SK-N-SH treated with all-trans-retinoic acid at 6 μM for 48 hours (cell line): ENCODE measurements around the gene TSPAN14.

Experiments
- ATAC-seq: fragments of 200-7000 bp; cut with Tn5 transposase; 3 replicates; pipeline ENCODE4 v1.9.1; 2020; ENCODE audit warnings: mild to moderate bottlenecking, moderate library complexity
- ARNTL ChIP-seq: fragments of 450-650 bp; formaldehyde crosslinking; IDR thresholded peaks from 2 replicates; pipeline ENCODE4 v1.5.0; 2020; ENCODE audit warnings: low read depth, mild to moderate bottlenecking, moderate library complexity, borderline replicate concordance
- BACH2 ChIP-seq: fragments of 250-450 bp; sonication (Bioruptor Pico); IDR thresholded peaks from 2 replicates; pipeline ENCODE4 v1.9.0; 2021; ENCODE audit warnings: mild to moderate bottlenecking, borderline replicate concordance
- ESRRG ChIP-seq: fragments of 250-450 bp; sonication (Bioruptor Pico); IDR thresholded peaks from 2 replicates; pipeline ENCODE4 v1.6.1; 2021; ENCODE audit warnings: mild to moderate bottlenecking
- GLIS3 ChIP-seq: fragments of 250-450 bp; sonication (Bioruptor Pico); IDR thresholded peaks from 2 replicates; pipeline ENCODE4 v1.5.0; 2020; ENCODE audit warnings: mild to moderate bottlenecking, moderate library complexity
- ISL1 ChIP-seq: fragments of 250-450 bp; sonication (Bioruptor Pico); IDR thresholded peaks from 2 replicates; pipeline ENCODE4 v2.1.2; 2022; ENCODE audit warnings: mild to moderate bottlenecking, moderate library complexity
- OSR1 ChIP-seq: fragments of 250-450 bp; sonication (Bioruptor Pico); IDR thresholded peaks from 2 replicates; pipeline ENCODE4 v1.8.0; 2022; ENCODE audit warnings: moderate library complexity, mild to moderate bottlenecking, inconsistent platforms
- PPARA ChIP-seq: fragments of 250-450 bp; sonication (Bioruptor Pico); IDR thresholded peaks from 2 replicates; pipeline ENCODE4 v1.5.0; 2020; ENCODE audit warnings: mild to moderate bottlenecking, borderline replicate concordance
- RARB ChIP-seq: fragments of 250-450 bp; sonication (Bioruptor Pico); IDR thresholded peaks from 2 replicates; pipeline ENCODE4 v1.8.0; 2021; ENCODE audit warnings: mild to moderate bottlenecking, moderate library complexity
- SNAI2 ChIP-seq: fragments of 250-450 bp; sonication (Bioruptor Pico); IDR thresholded peaks from 2 replicates; pipeline ENCODE4 v1.5.0; 2020; ENCODE audit warnings: mild to moderate bottlenecking, moderate library complexity
- TCF4 ChIP-seq: fragments of 250-450 bp; sonication (Bioruptor Pico); IDR thresholded peaks from 2 replicates; pipeline ENCODE4 v1.8.0; 2021; ENCODE audit warnings: mild to moderate bottlenecking, moderate library complexity, borderline replicate concordance
- TOX ChIP-seq: fragments of 250-450 bp; sonication (Bioruptor Pico); IDR thresholded peaks from 2 replicates; pipeline ENCODE4 v1.8.0; 2021; ENCODE audit warnings: mild to moderate bottlenecking, moderate library complexity, borderline replicate concordance
- ZC3H10 ChIP-seq: fragments of 250-450 bp; sonication (Bioruptor Pico); IDR thresholded peaks from 2 replicates; pipeline ENCODE4 v1.5.1; 2021; ENCODE audit warnings: mild to moderate bottlenecking, moderate library complexity
- ZFP3 ChIP-seq: fragments of 250-450 bp; sonication (Bioruptor Pico); IDR thresholded peaks from 2 replicates; pipeline ENCODE4 v1.5.0; 2020; ENCODE audit warnings: mild to moderate bottlenecking, moderate library complexity
- ZFP30 ChIP-seq: fragments of 450-650 bp; formaldehyde crosslinking; IDR thresholded peaks from 2 replicates; pipeline ENCODE4 v1.5.0; 2022; ENCODE audit warnings: mild to moderate bottlenecking, moderate library complexity
- ZNF565 ChIP-seq: fragments of 450-650 bp; formaldehyde crosslinking; conservative IDR thresholded peaks from 2 replicates; pipeline ENCODE4 v1.5.0; 2020; ENCODE audit warnings: low read depth, mild to moderate bottlenecking, moderate library complexity
- ZNF70 ChIP-seq: fragments of 450-650 bp; formaldehyde crosslinking; IDR thresholded peaks from 2 replicates; pipeline ENCODE4 v1.5.0; 2020; ENCODE audit warnings: mild to moderate bottlenecking, moderate library complexity
- ZNF8 ChIP-seq: fragments of 450-650 bp; formaldehyde crosslinking; IDR thresholded peaks from 2 replicates; pipeline ENCODE4 v1.5.0; 2020; ENCODE audit warnings: mild to moderate bottlenecking, moderate library complexity
- TF ChIP-seq, protein P1 (sequence below): fragments of 250-450 bp; sonication (Bioruptor Pico); IDR thresholded peaks from 2 replicates; pipeline ENCODE4 v1.5.0; 2020; ENCODE audit warnings: mild to moderate bottlenecking, moderate library complexity
- TF ChIP-seq, protein P2 (sequence below): fragments of 250-450 bp; sonication (Bioruptor Pico); IDR thresholded peaks from 2 replicates; pipeline ENCODE4 v1.5.1; 2020; ENCODE audit warnings: low read depth, mild to moderate bottlenecking, moderate library complexity
- TF ChIP-seq, protein P3 (sequence below): fragments of 250-450 bp; sonication (Bioruptor Pico); IDR thresholded peaks from 2 replicates; pipeline ENCODE4 v1.8.0; 2021; ENCODE audit warnings: low read depth, mild to moderate bottlenecking, moderate library complexity, borderline replicate concordance
- TF ChIP-seq, protein P4 (sequence below): fragments of 250-450 bp; sonication (Bioruptor Pico); IDR thresholded peaks from 2 replicates; pipeline ENCODE4 v1.5.1; 2021; ENCODE audit warnings: mild to moderate bottlenecking, moderate library complexity
- TF ChIP-seq, protein P5 (sequence below): fragments of 250-450 bp; sonication (Bioruptor Pico); IDR thresholded peaks from 2 replicates; pipeline ENCODE4 v1.8.0; 2020; ENCODE audit warnings: mild to moderate bottlenecking, moderate library complexity, borderline replicate concordance

TSPAN14 gene

DNA sequence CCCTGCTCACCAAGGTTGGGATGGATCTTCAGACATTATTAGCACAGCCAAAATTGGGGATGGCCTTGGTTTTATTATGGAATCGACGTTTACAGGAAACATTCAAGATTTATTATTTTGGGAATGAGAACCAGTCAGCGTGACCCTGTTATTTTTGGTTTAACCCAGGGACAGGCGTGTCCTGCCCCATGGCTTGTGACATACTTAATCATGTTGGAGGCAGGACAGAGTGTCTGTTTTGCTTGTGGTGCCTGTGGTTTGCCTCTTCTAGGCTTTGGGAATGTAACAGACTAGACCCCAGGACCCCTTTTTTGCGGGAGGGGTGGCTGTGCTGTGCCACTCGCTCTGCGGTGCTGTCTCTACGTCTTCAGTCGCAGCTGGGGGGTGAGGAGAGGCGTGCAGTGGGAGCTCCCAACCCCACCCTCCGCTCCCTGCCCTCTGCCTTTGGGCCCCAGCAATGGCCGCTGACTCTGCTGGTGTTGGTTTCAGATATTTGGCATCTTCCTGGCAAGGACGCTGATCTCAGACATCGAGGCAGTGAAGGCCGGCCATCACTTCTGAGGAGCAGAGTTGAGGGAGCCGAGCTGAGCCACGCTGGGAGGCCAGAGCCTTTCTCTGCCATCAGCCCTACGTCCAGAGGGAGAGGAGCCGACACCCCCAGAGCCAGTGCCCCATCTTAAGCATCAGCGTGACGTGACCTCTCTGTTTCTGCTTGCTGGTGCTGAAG, 63.5 kb downstream of the TSPAN14 start:
- ATAC-seq, result no peak
- TF ChIP-seq ZNF70, result no peak
- TF ChIP-seq ZNF8 (CRISPR knock-in tag), result no peak
- no peak for TF ChIP-seq ZNF565 (CRISPR knock-in tag)
- TF ChIP-seq, protein P1, sequence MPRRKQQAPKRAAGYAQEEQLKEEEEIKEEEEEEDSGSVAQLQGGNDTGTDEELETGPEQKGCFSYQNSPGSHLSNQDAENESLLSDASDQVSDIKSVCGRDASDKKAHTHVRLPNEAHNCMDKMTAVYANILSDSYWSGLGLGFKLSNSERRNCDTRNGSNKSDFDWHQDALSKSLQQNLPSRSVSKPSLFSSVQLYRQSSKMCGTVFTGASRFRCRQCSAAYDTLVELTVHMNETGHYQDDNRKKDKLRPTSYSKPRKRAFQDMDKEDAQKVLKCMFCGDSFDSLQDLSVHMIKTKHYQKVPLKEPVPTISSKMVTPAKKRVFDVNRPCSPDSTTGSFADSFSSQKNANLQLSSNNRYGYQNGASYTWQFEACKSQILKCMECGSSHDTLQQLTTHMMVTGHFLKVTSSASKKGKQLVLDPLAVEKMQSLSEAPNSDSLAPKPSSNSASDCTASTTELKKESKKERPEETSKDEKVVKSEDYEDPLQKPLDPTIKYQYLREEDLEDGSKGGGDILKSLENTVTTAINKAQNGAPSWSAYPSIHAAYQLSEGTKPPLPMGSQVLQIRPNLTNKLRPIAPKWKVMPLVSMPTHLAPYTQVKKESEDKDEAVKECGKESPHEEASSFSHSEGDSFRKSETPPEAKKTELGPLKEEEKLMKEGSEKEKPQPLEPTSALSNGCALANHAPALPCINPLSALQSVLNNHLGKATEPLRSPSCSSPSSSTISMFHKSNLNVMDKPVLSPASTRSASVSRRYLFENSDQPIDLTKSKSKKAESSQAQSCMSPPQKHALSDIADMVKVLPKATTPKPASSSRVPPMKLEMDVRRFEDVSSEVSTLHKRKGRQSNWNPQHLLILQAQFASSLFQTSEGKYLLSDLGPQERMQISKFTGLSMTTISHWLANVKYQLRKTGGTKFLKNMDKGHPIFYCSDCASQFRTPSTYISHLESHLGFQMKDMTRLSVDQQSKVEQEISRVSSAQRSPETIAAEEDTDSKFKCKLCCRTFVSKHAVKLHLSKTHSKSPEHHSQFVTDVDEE, result no peak
- TF ChIP-seq, protein P2, sequence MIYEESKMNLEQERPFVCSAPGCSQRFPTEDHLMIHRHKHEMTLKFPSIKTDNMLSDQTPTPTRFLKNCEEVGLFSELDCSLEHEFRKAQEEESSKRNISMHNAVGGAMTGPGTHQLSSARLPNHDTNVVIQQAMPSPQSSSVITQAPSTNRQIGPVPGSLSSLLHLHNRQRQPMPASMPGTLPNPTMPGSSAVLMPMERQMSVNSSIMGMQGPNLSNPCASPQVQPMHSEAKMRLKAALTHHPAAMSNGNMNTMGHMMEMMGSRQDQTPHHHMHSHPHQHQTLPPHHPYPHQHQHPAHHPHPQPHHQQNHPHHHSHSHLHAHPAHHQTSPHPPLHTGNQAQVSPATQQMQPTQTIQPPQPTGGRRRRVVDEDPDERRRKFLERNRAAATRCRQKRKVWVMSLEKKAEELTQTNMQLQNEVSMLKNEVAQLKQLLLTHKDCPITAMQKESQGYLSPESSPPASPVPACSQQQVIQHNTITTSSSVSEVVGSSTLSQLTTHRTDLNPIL, result no peak
- no peak for TF ChIP-seq ZC3H10 (CRISPR knock-in tag)
- no peak for TF ChIP-seq BACH2
- TF ChIP-seq, protein P3, sequence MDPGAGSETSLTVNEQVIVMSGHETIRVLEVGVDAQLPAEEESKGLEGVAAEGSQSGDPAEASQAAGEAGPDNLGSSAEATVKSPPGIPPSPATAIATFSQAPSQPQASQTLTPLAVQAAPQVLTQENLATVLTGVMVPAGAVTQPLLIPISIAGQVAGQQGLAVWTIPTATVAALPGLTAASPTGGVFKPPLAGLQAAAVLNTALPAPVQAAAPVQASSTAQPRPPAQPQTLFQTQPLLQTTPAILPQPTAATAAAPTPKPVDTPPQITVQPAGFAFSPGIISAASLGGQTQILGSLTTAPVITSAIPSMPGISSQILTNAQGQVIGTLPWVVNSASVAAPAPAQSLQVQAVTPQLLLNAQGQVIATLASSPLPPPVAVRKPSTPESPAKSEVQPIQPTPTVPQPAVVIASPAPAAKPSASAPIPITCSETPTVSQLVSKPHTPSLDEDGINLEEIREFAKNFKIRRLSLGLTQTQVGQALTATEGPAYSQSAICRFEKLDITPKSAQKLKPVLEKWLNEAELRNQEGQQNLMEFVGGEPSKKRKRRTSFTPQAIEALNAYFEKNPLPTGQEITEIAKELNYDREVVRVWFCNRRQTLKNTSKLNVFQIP (CRISPR knock-in tag), result no peak
- TF ChIP-seq, protein P4, sequence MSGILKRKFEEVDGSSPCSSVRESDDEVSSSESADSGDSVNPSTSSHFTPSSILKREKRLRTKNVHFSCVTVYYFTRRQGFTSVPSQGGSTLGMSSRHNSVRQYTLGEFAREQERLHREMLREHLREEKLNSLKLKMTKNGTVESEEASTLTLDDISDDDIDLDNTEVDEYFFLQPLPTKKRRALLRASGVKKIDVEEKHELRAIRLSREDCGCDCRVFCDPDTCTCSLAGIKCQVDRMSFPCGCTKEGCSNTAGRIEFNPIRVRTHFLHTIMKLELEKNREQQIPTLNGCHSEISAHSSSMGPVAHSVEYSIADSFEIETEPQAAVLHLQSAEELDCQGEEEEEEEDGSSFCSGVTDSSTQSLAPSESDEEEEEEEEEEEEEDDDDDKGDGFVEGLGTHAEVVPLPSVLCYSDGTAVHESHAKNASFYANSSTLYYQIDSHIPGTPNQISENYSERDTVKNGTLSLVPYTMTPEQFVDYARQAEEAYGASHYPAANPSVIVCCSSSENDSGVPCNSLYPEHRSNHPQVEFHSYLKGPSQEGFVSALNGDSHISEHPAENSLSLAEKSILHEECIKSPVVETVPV, result no peak
- TF ChIP-seq RARB (CRISPR knock-in tag), result no peak
- no peak for TF ChIP-seq ISL1 (CRISPR knock-in tag)
- TF ChIP-seq ZFP3 (CRISPR knock-in tag), result no peak

DNA sequence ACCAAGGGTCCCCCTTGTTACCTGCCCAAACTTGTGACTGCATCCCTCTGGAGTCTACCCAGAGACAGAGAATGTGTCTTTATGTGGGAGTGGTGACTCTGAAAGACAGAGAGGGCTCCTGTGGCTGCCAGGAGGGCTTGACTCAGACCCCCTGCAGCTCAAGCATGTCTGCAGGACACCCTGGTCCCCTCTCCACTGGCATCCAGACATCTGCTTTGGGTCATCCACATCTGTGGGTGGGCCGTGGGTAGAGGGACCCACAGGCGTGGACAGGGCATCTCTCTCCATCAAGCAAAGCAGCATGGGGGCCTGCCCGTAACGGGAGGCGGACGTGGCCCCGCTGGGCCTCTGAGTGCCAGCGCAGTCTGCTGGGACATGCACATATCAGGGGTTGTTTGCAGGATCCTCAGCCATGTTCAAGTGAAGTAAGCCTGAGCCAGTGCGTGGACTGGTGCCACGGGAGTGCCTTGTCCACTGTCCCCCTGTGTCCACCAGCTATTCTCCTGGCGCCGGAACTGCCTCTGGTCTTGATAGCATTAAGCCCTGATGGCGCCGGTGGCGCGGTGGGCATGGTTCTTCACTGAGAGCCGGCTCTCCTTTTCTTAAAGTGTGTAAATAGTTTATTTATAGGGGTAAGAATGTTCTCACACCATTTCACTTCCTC, 64.2 kb downstream of the TSPAN14 start:
- ATAC-seq, result no peak
- TF ChIP-seq BACH2 (no peak), ZFP30 (CRISPR knock-in tag) (no peak), ISL1 (CRISPR knock-in tag) (no peak), OSR1 (CRISPR knock-in tag) (no peak)
- TF ChIP-seq, protein P3 (CRISPR knock-in tag), result no peak

DNA sequence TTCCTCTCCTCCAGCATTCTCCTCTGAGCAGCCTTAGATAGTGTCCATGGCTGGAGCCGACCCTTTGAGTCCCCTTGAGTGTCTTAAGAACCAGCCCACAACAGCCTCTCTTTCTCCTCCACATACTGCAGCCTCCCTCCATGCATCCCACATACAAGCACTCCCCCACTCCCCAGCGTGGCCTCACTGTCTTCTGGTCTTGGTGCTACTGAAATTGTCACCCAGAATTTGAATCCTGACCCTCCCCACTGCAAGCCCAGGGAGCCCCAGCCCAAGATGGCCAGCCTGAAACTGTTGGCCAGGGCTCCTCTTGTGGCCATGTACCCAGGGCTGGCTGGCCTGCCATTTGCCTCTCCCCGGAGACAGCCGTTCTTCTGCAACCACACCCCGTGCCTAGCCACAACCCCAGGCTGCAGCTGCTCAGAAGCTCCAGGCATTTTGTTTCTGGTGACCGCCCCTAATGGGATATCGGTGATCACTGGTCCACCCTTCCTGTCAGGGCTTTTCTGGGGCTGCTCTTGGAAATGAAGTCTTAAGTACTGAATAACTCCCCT, 64.8 kb downstream of the TSPAN14 start:
- no peak for ATAC-seq
- TF ChIP-seq ESRRG (no peak), TOX (CRISPR knock-in tag) (no peak), ZC3H10 (CRISPR knock-in tag) (no peak), SNAI2 (no peak), GLIS3 (CRISPR knock-in tag) (no peak), ZNF70 (no peak), ZFP3 (CRISPR knock-in tag) (no peak), ARNTL (no peak), BACH2 (no peak), OSR1 (CRISPR knock-in tag) (no peak), TCF4 (CRISPR knock-in tag) (no peak), PPARA (CRISPR knock-in tag) (no peak), ZNF8 (CRISPR knock-in tag) (no peak)
- TF ChIP-seq, protein P2, result no peak
- TF ChIP-seq, protein P3 (CRISPR knock-in tag), result no peak
- TF ChIP-seq, protein P5, sequence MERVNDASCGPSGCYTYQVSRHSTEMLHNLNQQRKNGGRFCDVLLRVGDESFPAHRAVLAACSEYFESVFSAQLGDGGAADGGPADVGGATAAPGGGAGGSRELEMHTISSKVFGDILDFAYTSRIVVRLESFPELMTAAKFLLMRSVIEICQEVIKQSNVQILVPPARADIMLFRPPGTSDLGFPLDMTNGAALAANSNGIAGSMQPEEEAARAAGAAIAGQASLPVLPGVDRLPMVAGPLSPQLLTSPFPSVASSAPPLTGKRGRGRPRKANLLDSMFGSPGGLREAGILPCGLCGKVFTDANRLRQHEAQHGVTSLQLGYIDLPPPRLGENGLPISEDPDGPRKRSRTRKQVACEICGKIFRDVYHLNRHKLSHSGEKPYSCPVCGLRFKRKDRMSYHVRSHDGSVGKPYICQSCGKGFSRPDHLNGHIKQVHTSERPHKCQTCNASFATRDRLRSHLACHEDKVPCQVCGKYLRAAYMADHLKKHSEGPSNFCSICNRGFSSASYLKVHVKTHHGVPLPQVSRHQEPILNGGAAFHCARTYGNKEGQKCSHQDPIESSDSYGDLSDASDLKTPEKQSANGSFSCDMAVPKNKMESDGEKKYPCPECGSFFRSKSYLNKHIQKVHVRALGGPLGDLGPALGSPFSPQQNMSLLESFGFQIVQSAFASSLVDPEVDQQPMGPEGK (CRISPR knock-in tag), result no peak
